GM12878 (cell line): ENCODE measurements around the gene MARCHF6. TPM values are rescaled to one million over a fixed set of nuclear protein-coding genes. Genes with fewer than 3 reads are reported as not detected.

ENCODE experiments used
- ATAC-seq: fragments of 200-7000 bp; cut with Tn5 transposase; 3 replicates; pipeline ENCODE4 v1.9.1; 2020; ENCODE audit warnings: mild to moderate bottlenecking, moderate library complexity
- BruUV-seq: library from RNA; stranded (reverse); fragments of 400-500 nt; replicated peaks from 2 replicates; lab custom pipeline; 2021; lab: Mats Ljungman, UMichigan
- CTCF ChIA-PET: fragments of 300-600 bp; sonication (Branson Sonifier 250); formaldehyde crosslinking; extraction: SDS; loops from one replicate; lab custom pipeline; 2021; ENCODE audit warnings: inconsistent platforms; lab: Yijun Ruan, JAX
- POLR2A ChIA-PET: fragments of 350-600 bp; formaldehyde crosslinking; extraction: SDS; loops from one replicate; lab custom pipeline; 2021; ENCODE audit warnings: inconsistent platforms; lab: Charles Lee
- RAD21 ChIA-PET: fragments of 300-600 bp; sonication (Branson Sonifier 250); formaldehyde crosslinking; loops from one replicate; lab custom pipeline; 2023; ENCODE audit warnings: antibody characterized with exemption; ENCODE audit not compliant: unreplicated experiment; lab: Charles Lee
- SMC1A ChIA-PET: fragments of 300-600 bp; sonication (Branson Sonifier 250); formaldehyde crosslinking; loops from one replicate; lab custom pipeline; 2023; ENCODE audit not compliant: unreplicated experiment, uncharacterized antibody; lab: Charles Lee
- DNase-seq: peaks from one replicate; pipeline ENCODE4 v3.0.0-alpha.2; 2011; ENCODE audit warnings: low read depth, low spot score
- FAIRE-seq: peaks from 3 replicates; lab custom pipeline; 2011; peaks lifted over from hg19 to GRCh38; lab: Jason Lieb, UNC
- H2AFZ ChIP-seq: 2 replicates; pipeline ENCODE4 v1.6.0; 2011; ENCODE audit warnings: low read depth, low read length, control low read depth; ENCODE audit not compliant: control insufficient read depth
- H3K27ac ChIP-seq: 2 replicates; pipeline ENCODE4 v1.5.1; 2011; ENCODE audit warnings: control low read depth; ENCODE audit not compliant: control insufficient read depth, insufficient read depth
- H3K27me3 ChIP-seq, 2 experiments: replicated peaks in 1 of 2; 2 replicates each; pipeline versions ENCODE4 v1.6.0 to v1.6.1; 2011; ENCODE audit warnings: low read length in 1 of 2; ENCODE audit not compliant: control insufficient read depth in 2 of 2, insufficient read depth in 2 of 2
- H3K36me3 ChIP-seq, 2 experiments: 2 replicates each; pipeline ENCODE4 v1.5.1; 2011; ENCODE audit warnings: low read length in 1 of 2; ENCODE audit not compliant: control insufficient read depth in 2 of 2, insufficient read depth in 2 of 2
- H3K4me1 ChIP-seq: 2 replicates; pipeline ENCODE4 v1.6.1; 2011; ENCODE audit warnings: mild to moderate bottlenecking, low read length, moderate library complexity, mixed read lengths; ENCODE audit not compliant: control insufficient read depth, insufficient read depth
- H3K4me2 ChIP-seq: 2 replicates; pipeline ENCODE4 v1.6.0; 2011; ENCODE audit warnings: control low read depth; ENCODE audit not compliant: control insufficient read depth, insufficient read depth
- H3K4me3 ChIP-seq: fragments of 200-600 bp; sonication (generic); 2 replicates; pipeline ENCODE4 v1.5.1; 2016
- H3K79me2 ChIP-seq: 2 replicates; pipeline ENCODE4 v1.6.0; 2011; ENCODE audit warnings: low read length; ENCODE audit not compliant: control insufficient read depth, insufficient read depth
- H3K9ac ChIP-seq: 2 replicates; pipeline ENCODE4 v1.8.0; 2011; ENCODE audit warnings: low read length, control low read depth, mixed read lengths; ENCODE audit not compliant: control insufficient read depth, insufficient read depth
- H3K9me3 ChIP-seq: replicated peaks from 3 replicates; pipeline ENCODE4 v1.5.1; 2011; ENCODE audit warnings: mild to moderate bottlenecking, low read length; ENCODE audit not compliant: control insufficient read depth, insufficient read depth
- H4K20me1 ChIP-seq: 2 replicates; pipeline ENCODE4 v1.6.0; 2011; ENCODE audit not compliant: control insufficient read depth, insufficient read depth
- EED ChIP-seq: sonication (generic); IDR thresholded peaks from 2 replicates; pipeline ENCODE4 v1.6.1; 2016; ENCODE audit warnings: antibody characterized with exemption, low read depth
- GABPA ChIP-seq: IDR thresholded peaks from 2 replicates; pipeline ENCODE4 v1.6.1; 2014; ENCODE audit warnings: antibody characterized with exemption, low read depth, mild to moderate bottlenecking, inconsistent platforms
- MEF2B ChIP-seq: fragments of 450-650 bp; IDR thresholded peaks from 2 replicates; pipeline ENCODE4 v1.6.1; 2018; ENCODE audit warnings: mild to moderate bottlenecking, moderate library complexity; ENCODE audit not compliant: partially characterized antibody, poor library complexity, severe bottlenecking
- PKNOX1 ChIP-seq: fragments of 450-650 bp; IDR thresholded peaks from 2 replicates; pipeline ENCODE4 v1.6.1; 2016; ENCODE audit warnings: mild to moderate bottlenecking
- RUNX3 ChIP-seq: IDR thresholded peaks from 2 replicates; pipeline ENCODE4 v1.6.1; 2012; ENCODE audit warnings: low read length, inconsistent platforms
- ZBED1 ChIP-seq: IDR thresholded peaks from 2 replicates; pipeline ENCODE4 v1.6.1; 2016; ENCODE audit warnings: borderline replicate concordance
- WGBS: methylation state at CpG from one replicate; pipeline ENCODE4 v1.1.6; 2016; ENCODE audit warnings: low lambda C conversion rate; ENCODE audit not compliant: insufficient replicate concordance, insufficient coverage; ENCODE audit errors: missing lambda C conversion rate; 5-methylcytosine and 5-hydroxymethylcytosine counted together
- in situ Hi-C: fragments of 300-500 bp; cut with MboI; formaldehyde crosslinking; loops from 9 replicates; pipeline ENCODE4 v1.14.3; 2018; ENCODE audit warnings: mixed read lengths
- intact Hi-C: fragments of 100-400 bp; cut with micrococcal nuclease; formaldehyde crosslinking; loops from one replicate; pipeline ENCODE4 v1.14.2; 2022; ENCODE audit not compliant: unreplicated experiment
- polyA plus RNA-seq, 11 experiments: library from polyadenylated mRNA; depleted of rRNA in 4 of 11; unstranded in 6 of 11; stranded (reverse) in 5 of 11; fragments of >200 nt; fragmentation: Nextera tagmentation in 4 of 11; fragmentation: Illumina TruSeq in 1 of 11; extraction: Ambion mirVana in 4 of 11; extraction: Trizol in 1 of 11; gene quantifications; 1 replicate in 1 of 11; 2 replicates in 10 of 11; pipeline versions ENCODE4 v1.2.1 to v1.2.3, GENCODE V29; 2011 to 2016; ENCODE audit warnings: inconsistent platforms in 2 of 11, missing spikeins in 2 of 11, low read depth in 1 of 11
- total RNA-seq, 4 experiments: library from RNA; depleted of rRNA in 3 of 4; stranded (reverse); fragments of >200 nt in 3 of 4; fragmentation: Illumina TruSeq in 1 of 4; extraction: Trizol in 1 of 4; gene quantifications; 2 replicates each; pipeline versions ENCODE4 v1.2.1 to v1.2.3, GENCODE V29; 2013 to 2021

MARCHF6 gene
- total and polyA plus RNA-seq, 10 of the 15 experiments (the other 5 are each of a cell fraction or from before 2014, with no cell fraction given), result 39.1 to 172 (median 61.0) TPM

- no peak for DNase-seq
- WGBS, result 81% methylated on average over 10 of the region's 10 CpGs
- no peak for TF ChIP-seq ZBED1
- TF ChIP-seq GABPA, result no peak
- no peak for TF ChIP-seq RUNX3
- no peak for TF ChIP-seq EED
- no peak for TF ChIP-seq PKNOX1
- TF ChIP-seq MEF2B, result no peak
- peaks cover 3% of the 10 kb centered on the region; the same call in 1 of the 2 replicates for H3K4me1 ChIP-seq
- no peak overlapping the region for H3K4me2 ChIP-seq
- no peak for FAIRE-seq
- H3K9me3 ChIP-seq, result no peaks in the 10 kb centered on the region
- H2AFZ ChIP-seq, result no peak overlapping the region
- in situ Hi-C loops (no loop called here), intact Hi-C loops (no loop called here)
- ChIA-PET SMC1A (no interaction called here), POLR2A (no interaction called here), CTCF (interaction anchor here (1.4 kb wide), 1 partner anchor 28 kb away, joined by 4 read pairs; no protein-coding TSS in a partner anchor), RAD21 (no interaction called here)
- no peaks in the 10 kb centered on the region for H3K36me3 ChIP-seq
- no peaks in the 10 kb centered on the region for H3K79me2 ChIP-seq
- H3K27me3 ChIP-seq, result no peaks in the 10 kb centered on the region
- no peak overlapping the region for H3K27ac ChIP-seq
- no peak for ATAC-seq
- H3K9ac ChIP-seq, result no peak overlapping the region
- H4K20me1 ChIP-seq, result no peaks in the 10 kb centered on the region
- no TSS peak for BruUV-seq
- no peak overlapping the region for H3K4me3 ChIP-seq
Observed at GRCh38 chr5:10311595-10312425, 41.7 kb upstream of the MARCHF6 start.
